K562 (cell line): Measurements from ENCODE around the gene MICU1. TPM values are rescaled to one million over a fixed set of nuclear protein-coding genes. Genes with fewer than 3 reads are reported as not detected.

Experiments used
- ATAC-seq: fragments of 200-7000 bp; cut with Tn5 transposase; 3 replicates; pipeline ENCODE4 v1.9.1; 2020; ENCODE audit warnings: moderate library complexity
- BruUV-seq: library from RNA; stranded (reverse); fragments of 400-500 nt; replicated peaks from 2 replicates; lab custom pipeline; 2021; lab: Mats Ljungman, UMichigan
- CTCF ChIA-PET: fragments of 300-600 bp; formaldehyde crosslinking; extraction: SDS; loops from one replicate; lab custom pipeline; 2021; ENCODE audit warnings: low intra/inter-chr PET ratio; lab: Yijun Ruan, JAX
- POLR2A ChIA-PET: fragments of 300-600, 350-650 bp; sonication (Branson Sonifier 250); formaldehyde crosslinking; extraction: SDS; loops from one replicate; lab custom pipeline; 2021; ENCODE audit warnings: antibody characterized with exemption, inconsistent platforms; lab: Yijun Ruan, JAX
- DNase-seq, 4 experiments: peaks; one replicate each; pipeline versions ENCODE4 v3.0.0 to v3.0.0-alpha.2; 2011 to 2018; ENCODE audit warnings: low spot score in 3 of 4, mixed read lengths in 3 of 4; ENCODE audit errors: extremely low read depth in 1 of 4
- FAIRE-seq: peaks from 2 replicates; lab custom pipeline; 2011; peaks lifted over from hg19 to GRCh38; lab: Jason Lieb, UNC
- H2AFZ ChIP-seq: 2 replicates; pipeline ENCODE4 v1.6.0; 2011; ENCODE audit warnings: low read depth, low read length, control low read depth, inconsistent platforms
- H3K27ac ChIP-seq: fragments of 200-600 bp; 3 replicates; pipeline ENCODE4 v1.8.0; 2011; ENCODE audit warnings: low read depth, mild to moderate bottlenecking, control low read depth, inconsistent platforms, low read length, moderate library complexity, mixed read lengths; ENCODE audit errors: extremely low read depth
- H3K27me3 ChIP-seq, 2 experiments: fragments of 300-600 bp in 1 of 2; 2 replicates in 1 of 2; 3 replicates in 1 of 2; pipeline versions ENCODE4 v1.6.0 to v1.8.0; 2011; ENCODE audit warnings: inconsistent platforms in 2 of 2, low read length in 2 of 2, mild to moderate bottlenecking in 1 of 2, mixed read lengths in 1 of 2, moderate library complexity in 1 of 2; ENCODE audit not compliant: control insufficient read depth in 2 of 2, insufficient read depth in 2 of 2
- H3K36me3 ChIP-seq: fragments of 300-600 bp; 3 replicates; pipeline ENCODE4 v1.8.0; 2011; ENCODE audit warnings: mild to moderate bottlenecking, low read length, inconsistent platforms; ENCODE audit not compliant: control insufficient read depth, insufficient read depth
- H3K4me1 ChIP-seq, 2 experiments: fragments of 200-600 bp in 1 of 2; replicated peaks in 1 of 2; 2 replicates in 1 of 2; 3 replicates in 1 of 2; pipeline versions ENCODE4 v1.5.1 to v1.8.0; 2011; ENCODE audit warnings: inconsistent platforms in 2 of 2, low read length in 2 of 2, mild to moderate bottlenecking in 1 of 2, mixed read lengths in 1 of 2, moderate library complexity in 1 of 2; ENCODE audit not compliant: control insufficient read depth in 2 of 2, insufficient read depth in 2 of 2
- H3K4me2 ChIP-seq: 2 replicates; pipeline ENCODE4 v1.6.1; 2011; ENCODE audit warnings: low read length, control low read depth, inconsistent platforms, mixed read lengths; ENCODE audit not compliant: insufficient read depth
- H3K4me3 ChIP-seq: fragments of 200-600 bp; sonication (generic), shearing (Covaris generic); 2 replicates; pipeline ENCODE4 v1.5.1; 2016; ENCODE audit warnings: control low read depth, inconsistent platforms
- H3K79me2 ChIP-seq: fragments of 200-600 bp; 3 replicates; pipeline ENCODE4 v1.8.0; 2011; ENCODE audit warnings: low read length, inconsistent platforms; ENCODE audit not compliant: control insufficient read depth, insufficient read depth
- H3K9ac ChIP-seq, 2 experiments: 2 replicates each; pipeline versions ENCODE4 v1.6.0 to v1.6.1; 2011; ENCODE audit warnings: low read depth in 2 of 2, low read length in 2 of 2, control low read depth in 1 of 2, inconsistent platforms in 1 of 2, mild to moderate bottlenecking in 1 of 2, mixed read lengths in 1 of 2; ENCODE audit not compliant: insufficient read depth in 1 of 2
- H3K9me1 ChIP-seq: one replicate; pipeline ENCODE4 v1.6.0; 2011; ENCODE audit warnings: inconsistent platforms, mild to moderate bottlenecking, low read length, moderate library complexity; ENCODE audit not compliant: control insufficient read depth, insufficient read depth
- H3K9me3 ChIP-seq: replicated peaks from 2 replicates; pipeline ENCODE4 v1.5.1; 2011; ENCODE audit warnings: low read depth, low read length, inconsistent platforms; ENCODE audit not compliant: control insufficient read depth, insufficient read depth
- H4K20me1 ChIP-seq: replicated peaks from 2 replicates; pipeline ENCODE4 v1.6.1; 2011; ENCODE audit warnings: low read length, inconsistent platforms, mixed read lengths; ENCODE audit not compliant: control insufficient read depth, insufficient read depth
- ETV1 ChIP-seq: fragments of 450-650 bp; conservative IDR thresholded peaks from 2 replicates; pipeline ENCODE4 v1.6.1; 2016; ENCODE audit warnings: missing genetic modification characterization, control low read depth, low read depth, missing compliant biosample characterization
- GTF3C2 ChIP-seq: IDR thresholded peaks from 3 replicates; pipeline ENCODE4 v1.6.1; 2011; ENCODE audit warnings: borderline replicate concordance, mild to moderate bottlenecking, moderate library complexity; ENCODE audit not compliant: insufficient read length; ENCODE audit errors: extremely low read depth
- HMBOX1 ChIP-seq: sonication (generic); IDR thresholded peaks from 2 replicates; pipeline ENCODE4 v1.6.1; 2016
- JUND ChIP-seq, 2 experiments: IDR thresholded peaks; 2 replicates in 1 of 2; 3 replicates in 1 of 2; pipeline ENCODE4 v1.6.1; 2011; ENCODE audit warnings: borderline replicate concordance in 2 of 2, low read depth in 2 of 2, low read length in 2 of 2, improper control_type of control experiment in 1 of 2, missing biosample characterization in 1 of 2, missing genetic modification characterization in 1 of 2, missing genetic modification reagents in 1 of 2
- POLR2A ChIP-seq: fragments of 450-650 bp; conservative IDR thresholded peaks from 2 replicates; pipeline ENCODE4 v1.6.1; 2016
- POLR3A ChIP-seq: IDR thresholded peaks from 2 replicates; pipeline ENCODE4 v1.6.1; 2011; ENCODE audit warnings: borderline replicate concordance, mild to moderate bottlenecking, moderate library complexity; ENCODE audit not compliant: insufficient read length, insufficient read depth; ENCODE audit errors: extremely low read depth
- SNAPC5 ChIP-seq: fragments of 250-450 bp; sonication (Bioruptor Pico); IDR thresholded peaks from 2 replicates; pipeline ENCODE4 v1.8.0; 2021; ENCODE audit warnings: moderate library complexity, mild to moderate bottlenecking, inconsistent platforms
- STAG1 ChIP-seq: sonication (generic); formaldehyde crosslinking; IDR thresholded peaks from 2 replicates; pipeline ENCODE4 v1.5.0; 2020; ENCODE audit warnings: missing genetic modification reagents, borderline replicate concordance
- ZFX ChIP-seq: sonication (generic); formaldehyde crosslinking; IDR thresholded peaks from 2 replicates; pipeline ENCODE4 v1.8.0; 2022; ENCODE audit warnings: mild to moderate bottlenecking, missing genetic modification reagents, moderate library complexity
- ZNF316 ChIP-seq: fragments of 450-650 bp; IDR thresholded peaks from 2 replicates; pipeline ENCODE4 v1.6.1; 2016
- ZNF431 ChIP-seq: sonication (generic); formaldehyde crosslinking; IDR thresholded peaks from 2 replicates; pipeline ENCODE4 v1.8.0; 2022; ENCODE audit warnings: mild to moderate bottlenecking, missing genetic modification reagents
- ZNF707 ChIP-seq: fragments of 250-450 bp; sonication (Bioruptor Pico); conservative IDR thresholded peaks from 2 replicates; pipeline ENCODE4 v1.8.0; 2022; ENCODE audit warnings: inconsistent platforms, mild to moderate bottlenecking, moderate library complexity
- WGBS: fragments of 100-300 bp; shearing (Covaris generic); methylation state at CpG from one replicate; pipeline ENCODE4 v1.1.6; 2016; ENCODE audit warnings: low coverage, mixed read lengths; ENCODE audit not compliant: insufficient coverage; ENCODE audit errors: missing lambda C conversion rate; 5-methylcytosine and 5-hydroxymethylcytosine counted together
- in situ Hi-C: fragments of 300-500 bp; cut with MboI; formaldehyde crosslinking; loops from 4 replicates; pipeline ENCODE4 v1.15.0; 2018; ENCODE audit warnings: inconsistent platforms, mixed read lengths
- intact Hi-C: fragments of 100-400 bp; cut with micrococcal nuclease; formaldehyde crosslinking; loops from 2 replicates; pipeline ENCODE4 v1.14.2; 2022
- polyA plus RNA-seq, 8 experiments: library from polyadenylated mRNA; depleted of rRNA in 4 of 8; stranded (reverse) in 5 of 8; unstranded in 3 of 8; fragments of >200 nt; fragmentation: Nextera tagmentation in 2 of 8; fragmentation: Illumina TruSeq in 1 of 8; extraction: Ambion mirVana in 2 of 8; extraction: Trizol in 1 of 8; gene quantifications; 2 replicates each; pipeline versions ENCODE4 v1.2.1 to v1.2.3, GENCODE V29; 2011 to 2014; ENCODE audit warnings: inconsistent platforms in 1 of 8, missing spikeins in 1 of 8
- total RNA-seq, 7 experiments: library from RNA; depleted of rRNA in 6 of 7; stranded (reverse); fragments of >200 nt in 6 of 7; fragmentation: Illumina TruSeq in 2 of 7; extraction: Trizol in 2 of 7; gene quantifications; 2 replicates each; pipeline versions ENCODE4 v1.2.1 to v1.2.3, GENCODE V29; 2011 to 2021; ENCODE audit warnings: low replicate concordance in 1 of 7

Gene MICU1
- total and polyA plus RNA-seq, 9 of the 15 experiments (the other 6 are each of a cell fraction or from before 2014, with no cell fraction given), result 29.3 to 76.8 (median 48.4) TPM

- FAIRE-seq, result no peak
- WGBS, result 53% methylated on average over 4 of the region's 4 CpGs
- DNase-seq, result no peak
- H3K27ac ChIP-seq, result no peak overlapping the region
- H3K4me2 ChIP-seq, result no peak overlapping the region
- H3K9me1 ChIP-seq, result no peaks in the 10 kb centered on the region
- no peaks in the 10 kb centered on the region for H3K4me1 ChIP-seq
- in situ Hi-C loops, result no loop called here
- H3K9me3 ChIP-seq, result no peaks in the 10 kb centered on the region
- no peak overlapping the region for H3K4me3 ChIP-seq
- no peak overlapping the region for H3K9ac ChIP-seq
- no peak for ATAC-seq
- H3K27me3 ChIP-seq, result no peaks in the 10 kb centered on the region
- ChIA-PET CTCF (no interaction called here), POLR2A (interaction anchor here (1.1 kb wide), 1 partner anchor 34 kb away, joined by 3 read pairs; no protein-coding TSS in a partner anchor)
- no TSS peak for BruUV-seq
- no peak for TF ChIP-seq ETV1
- no peak for TF ChIP-seq GTF3C2
- TF ChIP-seq STAG1 (CRISPR knock-in tag), result no peak
- TF ChIP-seq ZNF431, result no peak
- no peak for TF ChIP-seq JUND (IDR thresholded peaks at IDR 0.05; ENCODE audit: borderline replicate concordance, low read depth, low read length)
- no peak for TF ChIP-seq JUND (tag; IDR thresholded peaks at IDR 0.05; ENCODE audit: borderline replicate concordance, low read depth, low read length)
- TF ChIP-seq ZNF707 (CRISPR knock-in tag), result no peak
- no peak for TF ChIP-seq ZNF316
- no peak for TF ChIP-seq POLR2A
- TF ChIP-seq SNAPC5 (CRISPR knock-in tag), result no peak
- no peak for TF ChIP-seq POLR3A
- TF ChIP-seq ZFX (CRISPR knock-in tag), result no peak
- TF ChIP-seq HMBOX1, result no peak
- intact Hi-C loops, result no loop called here
- no peaks in the 10 kb centered on the region for H4K20me1 ChIP-seq
- H3K36me3 ChIP-seq, result no peaks in the 10 kb centered on the region
- no peak overlapping the region for H2AFZ ChIP-seq
- no peaks in the 10 kb centered on the region for H3K79me2 ChIP-seq
Measured at GRCh38 chr10:72490951-72491350, 134.9 kb downstream of the MICU1 start.
